ENCODE data around the gene RFPL1. TPM values are rescaled to one million over a fixed set of nuclear protein-coding genes. Genes with fewer than 3 reads are reported as not detected.
A peak's percentile ranks its signal among the peaks of the same experiment; 100 is the strongest.

RFPL1 gene
- total RNA-seq, 2 experiments from 2014 or later = not detected

- POLR2A ChIA-PET = interaction anchor here (1.8 kb wide), 1 partner anchor 11 kb away, joined by 5 read pairs; no protein-coding TSS in a partner anchor
- Mint-ChIP-seq H3K4me1 (ENCODE audit: low read depth) (peaks cover 14% of the 10 kb centered on the region), H3K4me3 (no peak overlapping the region), H3K36me3 (ENCODE audit: low read depth) (peaks cover 3% of the 10 kb centered on the region), H3K9me3 (no peaks in the 10 kb centered on the region), H3K27ac (no peak overlapping the region), H3K27me3 (peaks cover 34% of the 10 kb centered on the region)
- no peak for DNase-seq
- intact Hi-C loops (cut with micrococcal nuclease) = no loop called here
- TF ChIP-seq CTCF (IDR thresholded peaks at IDR 0.05) = no peak
- CTCF ChIA-PET = interaction anchor here (2.2 kb wide), 1 partner anchor 9 kb away, joined by 6 read pairs; no protein-coding TSS in a partner anchor
- no peak for ATAC-seq
Observed at GRCh38 chr22:29480262-29480511, 41.8 kb downstream of the RFPL1 start.

GRCh38 chr22:29480512-29481264 lies 42.3 kb downstream of the RFPL1 start:
- DNase-seq (peak; percentile 65), ATAC-seq (peak; percentile 85)
- H3K9me3 Mint-ChIP-seq = no peaks in the 10 kb centered on the region
- peak; percentile 21 for TF ChIP-seq CTCF (IDR thresholded peaks at IDR 0.05)
- CTCF ChIA-PET = interaction anchor here (2.2 kb wide), 1 partner anchor 10 kb away, joined by 6 read pairs; no protein-coding TSS in a partner anchor
- POLR2A ChIA-PET = interaction anchor here (1.8 kb wide), 1 partner anchor 12 kb away, joined by 5 read pairs; no protein-coding TSS in a partner anchor
- peak overlapping the region; percentile 43 for H3K27ac Mint-ChIP-seq
- intact Hi-C loops (cut with micrococcal nuclease) = no loop called here
- H3K4me3 Mint-ChIP-seq = peak overlapping the region; percentile 73
- H3K4me1 Mint-ChIP-seq (ENCODE audit: low read depth) = peaks cover 14% of the 10 kb centered on the region
- peaks cover 32% of the 10 kb centered on the region for H3K27me3 Mint-ChIP-seq
- peaks cover 3% of the 10 kb centered on the region for H3K36me3 Mint-ChIP-seq (ENCODE audit: low read depth)

- DNase-seq = no peak
- Mint-ChIP-seq H3K4me1 (ENCODE audit: low read depth) (peaks cover 14% of the 10 kb centered on the region), H3K36me3 (ENCODE audit: low read depth) (peaks cover 3% of the 10 kb centered on the region), H3K9me3 (no peaks in the 10 kb centered on the region), H3K27ac (peak overlapping the region; percentile 43), H3K27me3 (peaks cover 30% of the 10 kb centered on the region), H3K4me3 (peak overlapping the region; percentile 73)
- TF ChIP-seq CTCF (IDR thresholded peaks at IDR 0.05) = no peak
- ATAC-seq = no peak
- POLR2A ChIA-PET = interaction anchor here (1.8 kb wide), 1 partner anchor 13 kb away, joined by 5 read pairs; no protein-coding TSS in a partner anchor
- CTCF ChIA-PET = interaction anchor here (1.1 to 2.2 kb wide), 3 partner anchors 10 to 88 kb away, joined by 3 to 9 read pairs (median 6); no protein-coding TSS in a partner anchor
- intact Hi-C loops (cut with micrococcal nuclease) = no loop called here
Observed at GRCh38 chr22:29481265-29482000, 43.0 kb downstream of the RFPL1 start.

- Mint-ChIP-seq H3K4me3 (peak overlapping the region; percentile 73), H3K4me1 (ENCODE audit: low read depth) (peaks cover 14% of the 10 kb centered on the region), H3K9me3 (no peaks in the 10 kb centered on the region), H3K27me3 (peaks cover 27% of the 10 kb centered on the region), H3K27ac (no peak overlapping the region), H3K36me3 (ENCODE audit: low read depth) (peaks cover 3% of the 10 kb centered on the region)
- POLR2A ChIA-PET = no interaction called here
- CTCF ChIA-PET = interaction anchor here (1.1 to 1.2 kb wide), 2 partner anchors 11 to 89 kb away, joined by 3 to 9 read pairs; no protein-coding TSS in a partner anchor
- ATAC-seq (no peak), DNase-seq (no peak)
- intact Hi-C loops (cut with micrococcal nuclease) = no loop called here
- no peak for TF ChIP-seq CTCF (IDR thresholded peaks at IDR 0.05)
Observed at GRCh38 chr22:29482253-29482652, 43.9 kb downstream of the RFPL1 start.

All from activated CD8-positive, alpha-beta T cell treated with anti-CD3 and anti-CD28 coated beads for 36 hours (primary cell).